ENCODE data around the gene SULT1A2.
"Not testable (repeated sequence)": the region's sequence is repeated elsewhere in the genome, so short reads cannot be mapped to it uniquely, and the experiment has no call there.

Gene SULT1A2

DNA sequence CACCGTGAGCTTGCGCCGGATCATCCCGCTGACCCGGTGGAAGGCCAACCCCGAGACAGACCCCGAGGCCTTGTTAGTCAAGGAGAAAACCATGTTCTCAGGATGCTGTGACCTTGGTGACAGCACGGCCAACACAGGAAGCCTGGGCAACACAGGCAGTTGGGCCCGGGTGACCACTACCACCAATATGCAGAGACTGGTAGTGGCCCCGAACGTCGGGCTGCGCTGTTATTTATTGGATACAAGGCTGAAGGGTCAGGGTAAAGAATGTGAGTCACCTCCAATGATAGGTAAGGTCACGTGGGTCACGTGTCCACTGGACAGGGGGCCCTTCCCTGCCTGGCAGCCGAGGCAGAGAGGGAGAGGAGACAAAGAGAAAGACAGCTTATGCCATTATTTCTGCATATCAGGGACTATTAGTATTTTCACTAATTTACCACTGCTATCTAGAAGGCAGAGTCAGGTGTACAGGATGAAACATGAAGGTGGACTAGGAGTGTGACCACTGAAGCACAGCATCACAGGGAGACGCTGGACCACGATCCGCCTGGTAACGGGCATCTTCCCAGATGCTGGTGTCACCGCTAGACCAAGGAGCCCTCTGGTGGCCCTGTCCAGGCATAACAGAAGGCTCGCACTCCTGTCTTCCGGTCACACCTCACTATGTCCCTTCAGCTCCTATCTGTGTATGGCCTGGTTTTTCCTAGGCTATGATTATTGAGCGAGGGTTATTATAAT lies 18.8 kb upstream of the SULT1A2 start:
- H3K27me3 ChIP-seq (replicated peaks in 2 of 5; ENCODE audit: control insufficient read depth in 4 of 5, insufficient read depth in 5 of 5, low read length in 4 of 5); H3K4me3 ChIP-seq (ENCODE audit: control insufficient read depth in 1 of 7, extremely low read depth in 1 of 7, insufficient read depth in 4 of 7, low read depth in 2 of 7, low read length in 6 of 7); POLR2A ChIA-PET; H3K27ac ChIP-seq (ENCODE audit: insufficient read depth in 1 of 2, low read depth in 1 of 2, low read length in 2 of 2, poor library complexity in 1 of 2, severe bottlenecking in 2 of 2); H3K36me3 ChIP-seq (ENCODE audit: control insufficient read depth in 4 of 4, insufficient read depth in 4 of 4, low read length in 3 of 4); H3K4me1 ChIP-seq (ENCODE audit: control extremely low read depth in 1 of 4, control insufficient read depth in 4 of 4, insufficient read depth in 4 of 4, low read length in 3 of 4); H3K9me3 ChIP-seq (ENCODE audit: control extremely low read depth in 1 of 5, control insufficient read depth in 4 of 5, insufficient read depth in 2 of 5, low read depth in 1 of 5, low read length in 4 of 5): not testable (repeated sequence)
- CTCF ChIA-PET: interaction anchor here (1.2 to 1.3 kb wide), 2 partner anchors 18 to 59 kb away, joined by 4 read pairs; no protein-coding TSS in a partner anchor
- DNase-seq: peak in 2 of 3 donors; percentile 19 to 39
- 52% methylated on average over 8 of the region's 24 CpGs for WGBS (ENCODE audit: insufficient coverage)

DNA sequence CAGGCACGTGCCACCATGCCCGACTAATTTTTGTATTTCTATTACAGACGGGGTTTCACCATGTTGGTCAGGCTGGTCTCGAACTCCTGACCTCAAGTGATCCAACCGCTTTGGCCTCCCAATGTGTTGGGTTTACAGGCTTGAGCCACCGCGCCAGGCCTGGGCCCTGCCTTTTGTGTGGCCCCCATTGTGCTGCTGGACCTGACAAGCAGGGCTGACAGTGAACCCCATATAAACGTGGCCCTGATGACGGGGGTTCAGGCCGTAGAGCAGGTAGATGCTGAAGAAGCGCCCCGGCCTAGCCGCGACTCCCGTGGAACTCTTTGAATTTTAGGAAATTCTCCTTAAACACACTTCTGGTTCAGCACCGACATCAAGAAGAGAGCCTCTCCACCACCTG lies 17.7 kb upstream of the SULT1A2 start:
- CTCF ChIA-PET; POLR2A ChIA-PET; H3K36me3 ChIP-seq (ENCODE audit: control insufficient read depth in 4 of 4, insufficient read depth in 4 of 4, low read length in 3 of 4); DNase-seq; H3K27ac ChIP-seq (ENCODE audit: insufficient read depth in 1 of 2, low read depth in 1 of 2, low read length in 2 of 2, poor library complexity in 1 of 2, severe bottlenecking in 2 of 2); H3K4me3 ChIP-seq (ENCODE audit: control insufficient read depth in 1 of 7, extremely low read depth in 1 of 7, insufficient read depth in 4 of 7, low read depth in 2 of 7, low read length in 6 of 7); H3K27me3 ChIP-seq (replicated peaks in 2 of 5; ENCODE audit: control insufficient read depth in 4 of 5, insufficient read depth in 5 of 5, low read length in 4 of 5); H3K9me3 ChIP-seq (ENCODE audit: control extremely low read depth in 1 of 5, control insufficient read depth in 4 of 5, insufficient read depth in 2 of 5, low read depth in 1 of 5, low read length in 4 of 5): not testable (repeated sequence)
- 100% methylated on average over 1 of the region's 16 CpGs for WGBS (ENCODE audit: insufficient coverage)
- H3K4me1 ChIP-seq (ENCODE audit: control extremely low read depth in 1 of 4, control insufficient read depth in 4 of 4, insufficient read depth in 4 of 4, low read length in 3 of 4): peaks cover 10 to 17% (median 16%) of the 10 kb centered on the region in 4 experiments

DNA sequence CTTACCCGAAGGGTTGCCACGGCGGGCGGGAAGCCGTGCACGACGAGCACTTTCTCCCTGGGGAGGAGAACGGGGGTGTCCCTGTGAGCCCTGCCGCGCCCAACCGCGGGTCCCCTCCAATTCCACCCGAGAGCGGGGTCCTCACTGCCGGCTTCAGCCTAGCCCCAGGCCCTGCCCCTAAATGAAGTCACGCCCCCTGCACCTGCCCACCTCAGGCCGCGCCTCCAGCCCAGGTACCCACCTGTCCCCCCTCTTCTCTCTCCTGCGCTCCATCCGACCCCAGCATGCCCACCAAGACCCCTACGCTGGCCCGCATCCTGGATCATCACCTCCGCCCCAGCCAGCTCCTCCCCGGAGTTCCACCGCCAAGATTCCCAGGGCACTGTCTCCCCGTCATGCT lies 17.1 kb upstream of the SULT1A2 start:
- H3K27ac ChIP-seq (ENCODE audit: insufficient read depth in 1 of 2, low read depth in 1 of 2, low read length in 2 of 2, poor library complexity in 1 of 2, severe bottlenecking in 2 of 2); DNase-seq; H3K4me3 ChIP-seq (ENCODE audit: control insufficient read depth in 1 of 7, extremely low read depth in 1 of 7, insufficient read depth in 4 of 7, low read depth in 2 of 7, low read length in 6 of 7); POLR2A ChIA-PET; H3K9me3 ChIP-seq (ENCODE audit: control extremely low read depth in 1 of 5, control insufficient read depth in 4 of 5, insufficient read depth in 2 of 5, low read depth in 1 of 5, low read length in 4 of 5); CTCF ChIA-PET; H3K27me3 ChIP-seq (replicated peaks in 2 of 5; ENCODE audit: control insufficient read depth in 4 of 5, insufficient read depth in 5 of 5, low read length in 4 of 5); H3K36me3 ChIP-seq (ENCODE audit: control insufficient read depth in 4 of 4, insufficient read depth in 4 of 4, low read length in 3 of 4): not testable (repeated sequence)
- WGBS (ENCODE audit: insufficient coverage): no CpG with 5 or more reads among the region's 26 CpGs
- H3K4me1 ChIP-seq (ENCODE audit: control extremely low read depth in 1 of 4, control insufficient read depth in 4 of 4, insufficient read depth in 4 of 4, low read length in 3 of 4): peaks cover 10 to 23% (median 22%) of the 10 kb centered on the region in 4 experiments

DNA sequence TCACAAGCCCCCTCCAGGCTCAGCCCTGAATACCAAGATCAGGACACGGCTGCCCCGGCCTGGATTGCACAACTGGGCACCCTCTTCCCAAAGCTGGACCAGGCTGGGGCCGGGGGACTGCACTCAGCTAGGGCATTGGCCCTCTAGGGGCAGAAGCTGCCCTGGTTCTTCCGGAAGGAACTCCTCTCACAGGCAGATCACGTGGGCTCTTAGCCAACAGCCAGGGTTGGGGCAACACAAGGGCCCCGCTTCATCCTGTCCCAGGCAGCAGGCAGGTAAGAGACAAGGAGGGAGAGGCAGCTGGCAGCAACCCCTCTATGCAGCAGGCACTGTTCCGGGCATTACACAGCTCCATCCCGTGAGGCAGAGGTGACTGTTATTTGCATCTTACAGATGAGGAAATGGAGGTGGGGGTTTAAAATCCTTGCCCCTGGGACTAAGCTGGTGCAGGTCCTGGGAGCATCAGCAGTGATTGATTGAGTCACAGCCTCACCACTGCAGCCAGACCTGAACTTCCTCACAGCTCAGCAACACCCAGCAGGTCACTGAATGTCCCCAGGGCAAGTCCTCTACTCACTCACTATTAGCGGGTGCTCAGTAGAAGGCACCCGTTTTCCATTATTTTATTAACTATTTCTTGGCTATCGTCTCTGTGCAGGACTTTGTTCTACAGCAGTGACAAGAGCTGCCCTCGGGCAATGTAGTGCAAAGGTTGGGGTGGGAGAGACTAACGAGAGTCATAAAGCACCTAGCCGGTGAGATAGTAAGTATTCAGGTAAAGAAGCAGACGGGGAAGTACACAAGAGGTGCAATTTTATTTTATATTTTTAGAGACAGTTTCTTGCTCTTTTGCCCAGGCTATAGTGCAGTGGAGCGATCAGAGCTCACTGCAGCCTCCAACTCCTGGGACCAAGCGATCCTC lies 15.8 kb upstream of the SULT1A2 start:
- not testable (repeated sequence) for H3K4me3 ChIP-seq (ENCODE audit: control insufficient read depth in 1 of 7, extremely low read depth in 1 of 7, insufficient read depth in 4 of 7, low read depth in 2 of 7, low read length in 6 of 7)
- no CpG with 5 or more reads among the region's 17 CpGs for WGBS (ENCODE audit: insufficient coverage)

DNA sequence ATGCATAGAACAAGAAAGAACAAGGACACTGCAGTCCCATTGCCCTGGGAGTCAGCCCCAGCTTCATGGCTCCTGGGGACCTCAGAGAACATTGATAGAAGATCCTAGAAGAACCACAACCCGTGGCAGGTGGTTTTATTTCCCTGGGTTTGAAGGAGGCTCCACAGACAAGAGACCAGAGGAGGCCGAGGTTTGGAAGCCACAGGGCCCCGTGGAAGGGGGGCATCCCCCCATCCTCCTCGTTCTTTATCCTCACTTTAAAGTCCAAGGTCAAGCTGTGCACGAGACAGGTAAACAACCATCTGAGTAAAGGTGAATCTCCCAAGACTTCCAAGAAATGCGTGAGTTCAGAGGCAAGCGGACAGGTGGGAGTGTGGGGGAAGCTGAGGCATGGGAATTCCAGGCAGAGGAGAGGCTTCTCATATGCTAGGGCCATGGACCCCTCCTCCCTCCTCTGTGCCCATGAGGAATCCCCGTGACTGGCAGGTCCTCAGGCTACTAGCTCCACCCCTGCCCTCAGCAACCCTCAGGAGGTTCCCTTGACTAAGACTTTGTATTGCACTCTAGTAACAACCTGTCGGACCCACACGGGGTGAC lies 13.8 kb upstream of the SULT1A2 start:
- Histone ChIP-seq H3K9me3 (ENCODE audit: control extremely low read depth in 1 of 5, control insufficient read depth in 4 of 5, insufficient read depth in 2 of 5, low read depth in 1 of 5, low read length in 4 of 5) (no peaks in the 10 kb centered on the region), H3K4me1 (ENCODE audit: control extremely low read depth in 1 of 4, control insufficient read depth in 4 of 4, insufficient read depth in 4 of 4, low read length in 3 of 4) (peaks cover 10 to 24% (median 22%) of the 10 kb centered on the region in 4 experiments), H3K36me3 (ENCODE audit: control insufficient read depth in 4 of 4, insufficient read depth in 4 of 4, low read length in 3 of 4) (peaks cover 0 to 7% (median 6%) of the 10 kb centered on the region in 4 experiments), H3K27ac (ENCODE audit: insufficient read depth in 1 of 2, low read depth in 1 of 2, low read length in 2 of 2, poor library complexity in 1 of 2, severe bottlenecking in 2 of 2) (peak overlapping the region; percentile 29 to 56), H3K27me3 (replicated peaks in 2 of 5; ENCODE audit: control insufficient read depth in 4 of 5, insufficient read depth in 5 of 5, low read length in 4 of 5) (no peaks in the 10 kb centered on the region), H3K4me3 (ENCODE audit: control insufficient read depth in 1 of 7, extremely low read depth in 1 of 7, insufficient read depth in 4 of 7, low read depth in 2 of 7, low read length in 6 of 7) (peak overlapping the region in 4 of 7 experiments; percentile 15 to 60 (median 38))
- 71% methylated on average over 9 of the region's 10 CpGs for WGBS (ENCODE audit: insufficient coverage)
- no peak for DNase-seq
- POLR2A ChIA-PET: no interaction called here
- CTCF ChIA-PET: no interaction called here

More for the DNA sequence above, 15.8 kb upstream of the SULT1A2 start:
- DNase-seq; H3K27ac ChIP-seq (ENCODE audit: insufficient read depth in 1 of 2, low read depth in 1 of 2, low read length in 2 of 2, poor library complexity in 1 of 2, severe bottlenecking in 2 of 2); H3K36me3 ChIP-seq (ENCODE audit: control insufficient read depth in 4 of 4, insufficient read depth in 4 of 4, low read length in 3 of 4); H3K9me3 ChIP-seq (ENCODE audit: control extremely low read depth in 1 of 5, control insufficient read depth in 4 of 5, insufficient read depth in 2 of 5, low read depth in 1 of 5, low read length in 4 of 5); POLR2A ChIA-PET; H3K27me3 ChIP-seq (replicated peaks in 2 of 5; ENCODE audit: control insufficient read depth in 4 of 5, insufficient read depth in 5 of 5, low read length in 4 of 5); CTCF ChIA-PET: not testable (repeated sequence)
- H3K4me1 ChIP-seq (ENCODE audit: control extremely low read depth in 1 of 4, control insufficient read depth in 4 of 4, insufficient read depth in 4 of 4, low read length in 3 of 4): peaks cover 10 to 24% (median 22%) of the 10 kb centered on the region in 4 experiments

DNA sequence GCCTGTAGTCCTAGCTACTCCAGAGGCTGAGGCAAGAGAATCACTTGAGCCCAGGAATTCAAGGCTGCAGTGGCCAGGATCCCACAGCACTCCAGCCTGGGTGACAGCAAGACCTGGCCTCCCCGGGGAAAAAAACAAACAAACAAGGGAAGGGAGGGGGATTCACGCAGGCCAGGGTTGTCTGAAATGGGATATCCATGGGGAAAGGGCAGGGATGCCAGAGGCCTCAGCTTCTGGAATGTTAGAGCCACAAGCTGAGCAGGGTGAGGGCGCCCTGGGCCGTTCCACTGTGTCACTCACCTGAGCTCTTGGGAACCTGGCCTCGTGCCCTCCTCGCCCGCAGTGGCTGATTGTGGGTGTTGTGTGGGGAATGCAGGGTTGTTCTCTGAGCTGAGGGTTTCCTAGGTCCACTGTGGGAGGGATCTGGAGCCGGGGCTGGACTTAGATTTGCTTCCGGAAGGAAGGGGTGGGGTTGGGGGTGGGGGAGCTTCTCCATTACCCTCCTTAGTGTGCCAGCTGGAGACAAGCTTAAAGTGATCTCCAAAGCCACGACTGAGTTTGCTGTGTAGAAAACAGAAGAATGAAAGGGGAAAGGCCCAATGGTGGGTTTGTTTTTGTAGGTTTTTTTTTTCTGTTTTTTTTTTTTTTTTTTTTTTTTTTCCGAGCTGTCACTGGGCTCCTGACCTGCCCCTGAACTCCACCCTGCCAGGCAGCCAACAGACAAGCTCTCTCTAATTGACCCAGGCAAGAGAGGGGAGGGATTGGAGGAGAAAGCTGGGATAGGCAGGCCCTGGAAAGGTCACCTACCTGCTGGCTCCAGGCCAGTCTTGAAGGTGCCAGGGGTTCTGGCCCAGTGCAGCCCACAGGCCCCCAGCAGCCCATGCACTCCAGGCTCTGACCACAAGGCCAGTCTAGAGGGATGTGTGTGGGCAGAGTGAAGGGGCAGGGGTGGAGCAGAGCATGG lies 13.1 kb upstream of the SULT1A2 start, which contains the start of gene SULT1A1:
TSS of gene SULT1A1 (minus strand) at position 414 of the 964 bp plus-strand sequence. CDS start 1,189 bp downstream, outside the sequence.
- POLR2A ChIA-PET: no interaction called here

More for the DNA sequence above, 13.1 kb upstream of the SULT1A2 start, which contains the start of gene SULT1A1:
- CTCF ChIA-PET: interaction anchor here (1.2 kb wide), 1 partner anchor 12 kb away, joined by 8 read pairs; no protein-coding TSS in a partner anchor
- H3K36me3 ChIP-seq (ENCODE audit: control insufficient read depth in 4 of 4, insufficient read depth in 4 of 4, low read length in 3 of 4): peaks cover 2 to 11% (median 6%) of the 10 kb centered on the region in 4 experiments
- H3K4me1 ChIP-seq (ENCODE audit: control extremely low read depth in 1 of 4, control insufficient read depth in 4 of 4, insufficient read depth in 4 of 4, low read length in 3 of 4): peaks cover 10 to 24% (median 22%) of the 10 kb centered on the region in 4 experiments
- no peaks in the 10 kb centered on the region for H3K27me3 ChIP-seq (replicated peaks in 2 of 5; ENCODE audit: control insufficient read depth in 4 of 5, insufficient read depth in 5 of 5, low read length in 4 of 5)
- WGBS (ENCODE audit: insufficient coverage): 41% methylated on average over 9 of the region's 11 CpGs
- no peaks in the 10 kb centered on the region for H3K9me3 ChIP-seq (ENCODE audit: control extremely low read depth in 1 of 5, control insufficient read depth in 4 of 5, insufficient read depth in 2 of 5, low read depth in 1 of 5, low read length in 4 of 5)
- peak within 1 kb of the TSS in 6 of 7 experiments; percentile 15 to 60 (median 38) for H3K4me3 ChIP-seq (ENCODE audit: control insufficient read depth in 1 of 7, extremely low read depth in 1 of 7, insufficient read depth in 4 of 7, low read depth in 2 of 7, low read length in 6 of 7)
- peak within 1 kb of the TSS; percentile 29 to 56 for H3K27ac ChIP-seq (ENCODE audit: insufficient read depth in 1 of 2, low read depth in 1 of 2, low read length in 2 of 2, poor library complexity in 1 of 2, severe bottlenecking in 2 of 2)
- DNase-seq: peak; percentile 26 to 83 (median 67)
